Ovary (tissue), 3 donors: ENCODE measurements around the gene DES.

ENCODE experiments used
- CTCF ChIP-seq, 3 donors: fragments of 450-650 bp in 2 of 3; fragments of 200-600 bp in 1 of 3; IDR thresholded peaks; one replicate each; pipeline versions ENCODE4 v1.5.1 to v1.8.0; 2016 to 2022; ENCODE audit warnings: antibody characterized with exemption in 3 of 3, mild to moderate bottlenecking in 1 of 3
- POLR2A ChIP-seq: fragments of 450-650 bp; IDR thresholded peaks from one replicate; pipeline ENCODE4 v1.6.1; 2017; ENCODE audit warnings: antibody characterized with exemption, mild to moderate bottlenecking, moderate library complexity
- donor health status: DM: no; HTN: no; CAD: no.

- TF ChIP-seq CTCF (IDR thresholded peaks at IDR 0.05), result no peak
- no peak for TF ChIP-seq POLR2A
Measured at GRCh38 chr2:219404954-219405353, 13.2 kb upstream of the DES start.
